B cell (primary cell): ENCODE results near the gene CFAP65. TPM values are rescaled to one million over a fixed set of nuclear protein-coding genes. Genes with fewer than 3 reads are reported as not detected.
A peak's percentile ranks its signal among the peaks of the same experiment; 100 is the strongest.

Experiments used
- ATAC-seq: fragments of 200-7000 bp; cut with Tn5 transposase; one replicate; pipeline ENCODE4 v1.10.0; 2021; ENCODE audit warnings: low read depth, mild to moderate bottlenecking, moderate number of reproducible peaks, moderate library complexity
- CTCF ChIA-PET: fragments of 350-600 bp; sonication (Branson Sonifier 250); formaldehyde crosslinking; loops from one replicate; lab custom pipeline; 2021; ENCODE audit warnings: antibody characterized with exemption, inconsistent platforms; lab: Charles Lee
- POLR2A ChIA-PET: fragments of 350-600 bp; sonication (Branson Sonifier 250); formaldehyde crosslinking; loops from one replicate; lab custom pipeline; 2021; ENCODE audit warnings: antibody characterized with exemption; lab: Charles Lee
- DNase-seq: peaks from one replicate; pipeline ENCODE4 v3.0.0; 2013
- H2AFZ ChIP-seq: 2 replicates; pipeline ENCODE4 v1.6.1; 2012; ENCODE audit warnings: mild to moderate bottlenecking, low read depth, low read length; ENCODE audit not compliant: insufficient read depth, poor library complexity, severe bottlenecking
- H3K27ac ChIP-seq, 2 donors: 1 replicate in 1 of 2; 2 replicates in 1 of 2; pipeline ENCODE4 v1.5.1; 2012 to 2013; ENCODE audit warnings: low read length in 2 of 2, mild to moderate bottlenecking in 2 of 2, moderate library complexity in 1 of 2
- H3K27me3 ChIP-seq, 4 experiments: fragments of 200-600 bp in 1 of 4; sonication (generic) in 1 of 4; replicated peaks in 1 of 4; 1 replicate in 2 of 4; 2 replicates in 2 of 4; pipeline versions ENCODE4 v1.6.1 to v1.7.0; 2013 to 2016; ENCODE audit warnings: low read length in 3 of 4, mild to moderate bottlenecking in 2 of 4, mixed read lengths in 1 of 4, moderate library complexity in 1 of 4; ENCODE audit not compliant: insufficient read depth in 4 of 4, control insufficient read depth in 3 of 4; ENCODE audit errors: control extremely low read depth in 1 of 4
- H3K36me3 ChIP-seq, 2 experiments: replicated peaks in 1 of 2; 1 replicate in 1 of 2; 2 replicates in 1 of 2; pipeline versions ENCODE4 v1.6.1 to v1.7.1; 2013; ENCODE audit warnings: low read length in 1 of 2; ENCODE audit not compliant: insufficient read depth in 2 of 2, control insufficient read depth in 1 of 2; ENCODE audit errors: control extremely low read depth in 1 of 2, extremely low read depth in 1 of 2
- H3K4me1 ChIP-seq, 2 donors: fragments of 200-600 bp in 1 of 2; sonication (generic) in 1 of 2; 1 replicate in 1 of 2; 2 replicates in 1 of 2; pipeline versions ENCODE4 v1.5.1 to v1.6.1; 2013 to 2017; ENCODE audit warnings: low read length in 2 of 2; ENCODE audit not compliant: control insufficient read depth in 2 of 2, insufficient read depth in 2 of 2
- H3K4me2 ChIP-seq: replicated peaks from 2 replicates; pipeline ENCODE3; 2012; ENCODE audit warnings: mild to moderate bottlenecking, low read depth, low read length; ENCODE audit not compliant: poor library complexity, severe bottlenecking
- H3K4me3 ChIP-seq, 5 experiments: fragments of 200-600 bp in 1 of 5; sonication (generic) in 1 of 5; 1 replicate in 3 of 5; 2 replicates in 2 of 5; pipeline versions ENCODE4 v1.5.1 to v1.7.0; 2011 to 2016; ENCODE audit warnings: low read length in 4 of 5, mild to moderate bottlenecking in 4 of 5, low read depth in 2 of 5, control low read depth in 1 of 5, moderate library complexity in 1 of 5; ENCODE audit not compliant: insufficient read depth in 1 of 5; ENCODE audit errors: control extremely low read depth in 1 of 5, extremely low read depth in 1 of 5
- H3K79me2 ChIP-seq: fragments of 200-600 bp; sonication (generic); one replicate; pipeline ENCODE4 v1.6.0; 2016; ENCODE audit warnings: low read length; ENCODE audit not compliant: control insufficient read depth, insufficient read depth
- H3K9ac ChIP-seq: fragments of 200-600 bp; sonication (generic); 2 replicates; pipeline ENCODE4 v1.6.1; 2017; ENCODE audit warnings: mild to moderate bottlenecking, low read length, moderate library complexity
- H3K9me3 ChIP-seq, 3 donors: one replicate each; pipeline versions ENCODE4 v1.6.1 to v1.7.1; 2013; ENCODE audit warnings: low read length in 2 of 3; ENCODE audit not compliant: control insufficient read depth in 2 of 3, insufficient read depth in 1 of 3; ENCODE audit errors: control extremely low read depth in 1 of 3
- H4K20me1 ChIP-seq: 2 replicates; pipeline ENCODE4 v1.6.0; 2012; ENCODE audit warnings: mild to moderate bottlenecking, low read length; ENCODE audit not compliant: insufficient read depth, control insufficient read depth, poor library complexity, severe bottlenecking
- H3K27ac Mint-ChIP-seq: one replicate; pipeline ENCODE4 v1.8.0; 2021; ENCODE audit warnings: mixed read lengths
- H3K27me3 Mint-ChIP-seq: one replicate; pipeline ENCODE4 v1.8.0; 2021; ENCODE audit warnings: mixed read lengths
- H3K4me1 Mint-ChIP-seq: one replicate; pipeline ENCODE4 v1.8.0; 2021; ENCODE audit warnings: mixed read lengths
- H3K4me3 Mint-ChIP-seq: one replicate; pipeline ENCODE4 v1.8.0; 2021; ENCODE audit warnings: mixed read lengths
- H3K9me3 Mint-ChIP-seq: one replicate; pipeline ENCODE4 v1.8.0; 2022; ENCODE audit warnings: mixed read lengths; ENCODE audit not compliant: insufficient read depth
- CTCF ChIP-seq: fragments of 200-600 bp; IDR thresholded peaks from one replicate; pipeline ENCODE4 v1.8.0; 2022; ENCODE audit warnings: antibody characterized with exemption, mild to moderate bottlenecking
- EZH2 ChIP-seq: IDR thresholded peaks from 2 replicates; pipeline ENCODE4 v1.6.1; 2012; ENCODE audit warnings: borderline replicate concordance, low read depth, mild to moderate bottlenecking, moderate library complexity, low read length; ENCODE audit not compliant: insufficient read depth, poor library complexity, severe bottlenecking
- WGBS: methylation state at CpG from one replicate; pipeline ENCODE4 v1.1.5; 2013; ENCODE audit warnings: missing lambda C conversion rate; ENCODE audit not compliant: insufficient coverage; 5-methylcytosine and 5-hydroxymethylcytosine counted together
- intact Hi-C: fragments of 100-400 bp; cut with micrococcal nuclease; formaldehyde crosslinking; loops from one replicate; pipeline ENCODE4 v1.10.0; 2022
- polyA plus RNA-seq: library from polyadenylated mRNA; depleted of rRNA; stranded (reverse); fragments of >200 nt; gene quantifications from 2 replicates; pipeline ENCODE4 v1.2.3, GENCODE V29; 2012
- total RNA-seq, 2 donors: library from RNA; stranded (reverse); fragments of 120-200 nt in 1 of 2; gene quantifications; 1 replicate in 1 of 2; 2 replicates in 1 of 2; pipeline versions ENCODE4 v1.2.3 to v1.2.4, GENCODE V29; 2013 to 2022

CFAP65 gene
- total and polyA plus RNA-seq, 2 donors (not counting 1 experiment from before 2014, with no cell fraction given): not detected

GRCh38 chr2:219056896-219057708 is 15.8 kb upstream of the CFAP65 start:
- ATAC-seq (no peak), DNase-seq (no peak)
- no peak overlapping the region for H3K4me3 ChIP-seq
- H3K79me2 ChIP-seq: no peaks in the 10 kb centered on the region
- no peak overlapping the region for H3K27ac Mint-ChIP-seq
- no peaks in the 10 kb centered on the region for H3K36me3 ChIP-seq
- peak overlapping the region; percentile 45 for H2AFZ ChIP-seq
- H3K4me1 Mint-ChIP-seq: peaks cover 24% of the 10 kb centered on the region
- intact Hi-C loops: loop anchor here (10.0 kb wide), 1 partner anchor 62 kb away; the partner anchor contains the start of gene CRYBA2
- H4K20me1 ChIP-seq: no peaks in the 10 kb centered on the region
- H3K27me3 ChIP-seq: peaks cover 0 to 59% (median 39%) of the 10 kb centered on the region in 4 experiments
- H3K9ac ChIP-seq: no peak overlapping the region
- peak overlapping the region; percentile 63 for H3K4me2 ChIP-seq
- TF ChIP-seq CTCF (no peak), EZH2 (no peak)
- H3K4me3 Mint-ChIP-seq: no peak overlapping the region
- no peaks in the 10 kb centered on the region for H3K9me3 Mint-ChIP-seq
- peaks cover 48% of the 10 kb centered on the region for H3K27me3 Mint-ChIP-seq
- WGBS: 15% methylated on average over 40 of the region's 40 CpGs
- ChIA-PET CTCF (interaction anchor here (0.5 to 9.5 kb wide), 12 partner anchors 11 to 235 kb away, joined by 3 to 117 read pairs (median 4); no protein-coding TSS in a partner anchor), POLR2A (no interaction called here)
- peaks cover 35 to 41% of the 10 kb centered on the region in 2 donors for H3K4me1 ChIP-seq
- no peaks in the 10 kb centered on the region for H3K9me3 ChIP-seq
- H3K27ac ChIP-seq: no peak overlapping the region
